ENCODE measurements around the gene ZCCHC2.

GRCh38 chr18:62509779-62510178, 13.0 kb upstream of the ZCCHC2 start:
- TF ChIP-seq ELK1 (IDR thresholded peaks at IDR 0.05; ENCODE audit: borderline replicate concordance, low read depth, low read length) (no peak), CTCF (conservative IDR thresholded peaks at IDR 0.05; ENCODE audit: low read depth, low read length) (no peak), USF2 (IDR thresholded peaks at IDR 0.05; ENCODE audit: low read depth, low read length) (no peak), RCOR1 (IDR thresholded peaks at IDR 0.05; ENCODE audit: insufficient replicate concordance, low read length) (no peak), CEBPB (IDR thresholded peaks at IDR 0.05; ENCODE audit: low read depth, low read length) (no peak)

Data from IMR-90 (cell line).